Measurements from ENCODE around the gene THSD4.
"Not testable (repeated sequence)": the region's sequence is repeated elsewhere in the genome, so short reads cannot be mapped to it uniquely, and the experiment has no call there.

The THSD4 gene

GRCh38 chr15:71151081-71151480 lies 35.8 kb downstream of the THSD4 start:
- peak; percentile 4 for DNase-seq

GRCh38 chr15:71152542-71152941 lies 37.3 kb downstream of the THSD4 start:
- DNase-seq, result no peak

GRCh38 chr15:71153823-71154524 lies 38.7 kb downstream of the THSD4 start:
- DNase-seq, result no peak

- DNase-seq, result no peak
Measured at GRCh38 chr15:71154607-71155200, 39.4 kb downstream of the THSD4 start.

- DNase-seq, result no peak
Measured at GRCh38 chr15:71155534-71155933, 40.3 kb downstream of the THSD4 start.

- DNase-seq, result no peak
Measured at GRCh38 chr15:71160976-71161375, 45.7 kb downstream of the THSD4 start.

- no peak for DNase-seq
Measured at GRCh38 chr15:71162309-71162708, 47.0 kb downstream of the THSD4 start.

GRCh38 chr15:71164606-71165005 lies 49.3 kb downstream of the THSD4 start:
- not testable (repeated sequence) for DNase-seq

- no peak for DNase-seq
Measured at GRCh38 chr15:71167445-71168165, 52.3 kb downstream of the THSD4 start.

- no peak for DNase-seq
Measured at GRCh38 chr15:71168166-71168834, 53.0 kb downstream of the THSD4 start.

GRCh38 chr15:71170163-71170562 lies 54.9 kb downstream of the THSD4 start:
- no peak for DNase-seq

- no peak for DNase-seq
Measured at GRCh38 chr15:71171195-71171594, 55.9 kb downstream of the THSD4 start.

- DNase-seq, result not testable (repeated sequence)
Measured at GRCh38 chr15:71174360-71174759, 59.1 kb downstream of the THSD4 start.

- DNase-seq, result no peak
Measured at GRCh38 chr15:71180986-71181853, 65.9 kb downstream of the THSD4 start.

GRCh38 chr15:71182522-71182921 lies 67.3 kb downstream of the THSD4 start:
- no peak for DNase-seq

GRCh38 chr15:71183063-71183462 lies 67.8 kb downstream of the THSD4 start:
- DNase-seq, result no peak

GRCh38 chr15:71185706-71186105 lies 70.4 kb downstream of the THSD4 start:
- no peak for DNase-seq

- DNase-seq, result no peak
Measured at GRCh38 chr15:71186267-71186666, 71.0 kb downstream of the THSD4 start.

GRCh38 chr15:71187078-71187477 lies 71.8 kb downstream of the THSD4 start:
- no peak for DNase-seq

- no peak for DNase-seq
Measured at GRCh38 chr15:71187526-71187925, 72.3 kb downstream of the THSD4 start.

GRCh38 chr15:71189718-71190117 lies 74.4 kb downstream of the THSD4 start:
- DNase-seq, result no peak

GRCh38 chr15:71191296-71191695 lies 76.0 kb downstream of the THSD4 start:
- no peak for DNase-seq

GRCh38 chr15:71192816-71193215 lies 77.5 kb downstream of the THSD4 start:
- DNase-seq, result no peak

Data from activated CD4-positive, alpha-beta T cell treated with anti-CD3 and anti-CD28 coated beads, Interleukin-10, Interleukin-2, amounts not matched to agents 100 ng/mL and 50 ng/mL, durations not matched to agents 16 hours and 8 hours (primary cell).